Aorta (tissue), 5 donors: ENCODE measurements around the gene UNC119B. TPM values are rescaled to one million over a fixed set of nuclear protein-coding genes. Genes with fewer than 3 reads are reported as not detected.
A peak's percentile ranks its signal among the peaks of the same experiment; 100 is the strongest.

ENCODE experiments used
- ATAC-seq: fragments of 200-7000 bp; cut with Tn5 transposase; one replicate; pipeline ENCODE4 v1.9.1; 2022; ENCODE audit warnings: moderate library complexity; ENCODE audit not compliant: low FRiP score
- DNase-seq, 2 donors: peaks; one replicate each; pipeline ENCODE4 v3.0.0-alpha.2; 2020
- H3K27ac ChIP-seq, 2 donors: one replicate each; pipeline ENCODE4 v1.5.1; 2013; ENCODE audit warnings: low read length in 2 of 2, mild to moderate bottlenecking in 2 of 2, moderate library complexity in 2 of 2, control low read depth in 1 of 2, inconsistent platforms in 1 of 2, low read depth in 1 of 2
- H3K27me3 ChIP-seq, 2 donors: one replicate each; pipeline ENCODE4 v1.6.1; 2013; ENCODE audit warnings: control low read depth in 1 of 2, low read length in 1 of 2, mild to moderate bottlenecking in 1 of 2, moderate library complexity in 1 of 2; ENCODE audit not compliant: insufficient read depth in 2 of 2, control insufficient read depth in 1 of 2
- H3K36me3 ChIP-seq, 2 donors: one replicate each; pipeline ENCODE4 v1.6.1; 2013; ENCODE audit warnings: control low read depth in 1 of 2, low read length in 1 of 2, mild to moderate bottlenecking in 1 of 2; ENCODE audit not compliant: insufficient read depth in 2 of 2, control insufficient read depth in 1 of 2
- H3K4me1 ChIP-seq, 2 donors: one replicate each; pipeline ENCODE4 v1.6.1; 2013; ENCODE audit warnings: low read length in 2 of 2, control low read depth in 1 of 2, mild to moderate bottlenecking in 1 of 2, moderate library complexity in 1 of 2; ENCODE audit not compliant: insufficient read depth in 2 of 2, control insufficient read depth in 1 of 2
- H3K4me3 ChIP-seq, 2 donors: one replicate each; pipeline ENCODE4 v1.5.1; 2013; ENCODE audit warnings: low read length in 2 of 2, control low read depth in 1 of 2, mild to moderate bottlenecking in 1 of 2
- H3K9me3 ChIP-seq: one replicate; pipeline ENCODE4 v1.6.1; 2013; ENCODE audit warnings: mild to moderate bottlenecking, low read length; ENCODE audit not compliant: control insufficient read depth
- WGBS, 2 donors: extraction: QIAGEN DNeasy Blood & Tissue Kit; methylation state at CpG; one replicate each; pipeline ENCODE4 v1.1.7; 2013; 5-methylcytosine and 5-hydroxymethylcytosine counted together
- intact Hi-C, 2 donors: fragments of 100-400 bp; cut with DNase I; formaldehyde crosslinking; loops; one replicate each; pipeline versions ENCODE4 v1.14.2 to v1.15.0; 2022
- polyA plus RNA-seq, 2 donors: library from polyadenylated mRNA; stranded (reverse); fragments of 200-250 nt; gene quantifications; one replicate each; pipeline ENCODE4 v1.2.3, GENCODE V29; 2013
- total RNA-seq, 2 donors: library from RNA; stranded (reverse); fragmentation: NEBNext Ultra II Directional; extraction: Animal tissue kit (Norgen Biotek cat#: 25700); gene quantifications; one replicate each; pipeline ENCODE4 v1.2.1, GENCODE V29; 2021
- donor health status: healthy with polysubstance abuse.
- donor health status: Bipolar disorder and iron deficiency.
- donor health status: DM: no; HTN: no; CAD: no.
- donor health status: DM: no; HTN: no; CAD: no.
- donor health status: DM: yes; HTN: yes; CAD: no.

Gene UNC119B
- total and polyA plus RNA-seq, 4 donors, result 13.6 to 24.4 (median 17.2) TPM

DNA sequence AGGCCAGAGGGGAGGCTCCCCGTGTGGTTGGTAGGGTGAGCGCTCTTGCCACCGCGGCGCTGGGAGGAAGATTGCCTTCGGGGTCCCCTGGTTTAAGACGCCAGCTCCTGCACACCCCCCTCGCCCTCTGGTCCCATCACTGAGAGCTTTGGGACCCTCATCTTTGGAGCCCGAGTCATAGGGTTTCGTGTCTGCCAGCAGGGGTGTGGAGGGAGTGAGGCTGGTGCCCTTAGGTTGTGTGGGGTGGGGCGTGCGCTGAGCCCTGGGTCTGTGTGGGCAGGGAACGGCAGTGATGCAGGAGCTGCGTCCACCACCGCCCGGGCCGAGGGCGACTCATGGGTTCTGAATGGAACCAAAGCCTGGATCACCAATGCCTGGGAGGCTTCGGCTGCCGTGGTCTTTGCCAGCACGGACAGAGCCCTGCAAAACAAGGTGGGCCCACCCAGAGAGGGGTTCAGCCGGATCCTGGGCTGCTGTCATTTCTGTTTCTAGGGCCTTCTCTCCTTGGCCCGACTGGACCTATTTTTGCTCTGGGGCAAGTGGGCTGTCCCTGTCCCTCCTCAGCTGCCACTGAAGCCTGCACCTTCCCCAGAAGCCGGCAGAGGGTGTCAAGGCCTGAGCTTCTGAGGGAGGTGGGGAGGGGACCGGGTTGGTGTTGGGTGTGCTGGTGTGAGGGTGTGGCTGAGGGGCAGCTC, 27.4 kb downstream of the UNC119B start:
- WGBS, 2 donors, result 86 to 89% methylated on average over 21 to 25 of the region's 25 CpGs
- no peak overlapping the region for H3K4me3 ChIP-seq
- H3K9me3 ChIP-seq, result no peaks in the 10 kb centered on the region
- H3K27ac ChIP-seq, result no peak overlapping the region
- H3K4me1 ChIP-seq, result no peaks in the 10 kb centered on the region
- H3K36me3 ChIP-seq, result no peaks in the 10 kb centered on the region
- intact Hi-C loops, result no loop called here
- no peaks in the 10 kb centered on the region for H3K27me3 ChIP-seq
- no peak for ATAC-seq
- DNase-seq, result peak in 1 of 2 donors; percentile 76

DNA sequence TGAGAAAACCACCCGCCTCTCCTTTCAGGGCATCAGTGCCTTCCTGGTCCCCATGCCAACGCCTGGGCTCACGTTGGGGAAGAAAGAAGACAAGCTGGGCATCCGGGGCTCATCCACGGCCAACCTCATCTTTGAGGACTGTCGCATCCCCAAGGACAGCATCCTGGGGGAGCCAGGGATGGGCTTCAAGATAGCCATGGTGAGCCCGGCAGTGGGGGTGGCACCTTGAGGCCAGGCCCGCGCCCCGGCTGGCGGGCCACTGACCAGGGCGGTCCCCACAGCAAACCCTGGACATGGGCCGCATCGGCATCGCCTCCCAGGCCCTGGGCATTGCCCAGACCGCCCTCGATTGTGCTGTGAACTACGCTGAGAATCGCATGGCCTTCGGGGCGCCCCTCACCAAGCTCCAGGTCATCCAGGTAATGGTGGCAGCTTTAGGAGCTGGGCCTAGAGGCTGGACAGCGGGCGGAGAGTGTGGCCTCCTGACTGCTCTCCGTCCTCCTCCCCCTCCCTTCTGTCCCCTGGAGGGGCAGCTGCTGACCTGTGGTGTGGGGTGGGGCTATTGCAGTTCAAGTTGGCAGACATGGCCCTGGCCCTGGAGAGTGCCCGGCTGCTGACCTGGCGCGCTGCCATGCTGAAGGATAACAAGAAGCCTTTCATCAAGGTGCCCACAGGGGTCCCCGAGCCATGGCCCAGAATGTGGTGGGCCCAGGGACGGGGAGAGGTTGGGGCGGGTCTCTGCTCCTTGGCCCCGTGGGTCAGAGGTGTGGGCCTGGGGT, 28.2 kb downstream of the UNC119B start:
- Histone ChIP-seq H3K36me3 (no peaks in the 10 kb centered on the region), H3K4me3 (no peak overlapping the region), H3K27me3 (no peaks in the 10 kb centered on the region), H3K4me1 (no peaks in the 10 kb centered on the region), H3K27ac (no peak overlapping the region), H3K9me3 (no peaks in the 10 kb centered on the region)
- ATAC-seq (no peak), DNase-seq (no peak)
- intact Hi-C loops, result no loop called here
- WGBS, 2 donors, result 91 to 92% methylated on average over 30 to 31 of the region's 31 CpGs

DNA sequence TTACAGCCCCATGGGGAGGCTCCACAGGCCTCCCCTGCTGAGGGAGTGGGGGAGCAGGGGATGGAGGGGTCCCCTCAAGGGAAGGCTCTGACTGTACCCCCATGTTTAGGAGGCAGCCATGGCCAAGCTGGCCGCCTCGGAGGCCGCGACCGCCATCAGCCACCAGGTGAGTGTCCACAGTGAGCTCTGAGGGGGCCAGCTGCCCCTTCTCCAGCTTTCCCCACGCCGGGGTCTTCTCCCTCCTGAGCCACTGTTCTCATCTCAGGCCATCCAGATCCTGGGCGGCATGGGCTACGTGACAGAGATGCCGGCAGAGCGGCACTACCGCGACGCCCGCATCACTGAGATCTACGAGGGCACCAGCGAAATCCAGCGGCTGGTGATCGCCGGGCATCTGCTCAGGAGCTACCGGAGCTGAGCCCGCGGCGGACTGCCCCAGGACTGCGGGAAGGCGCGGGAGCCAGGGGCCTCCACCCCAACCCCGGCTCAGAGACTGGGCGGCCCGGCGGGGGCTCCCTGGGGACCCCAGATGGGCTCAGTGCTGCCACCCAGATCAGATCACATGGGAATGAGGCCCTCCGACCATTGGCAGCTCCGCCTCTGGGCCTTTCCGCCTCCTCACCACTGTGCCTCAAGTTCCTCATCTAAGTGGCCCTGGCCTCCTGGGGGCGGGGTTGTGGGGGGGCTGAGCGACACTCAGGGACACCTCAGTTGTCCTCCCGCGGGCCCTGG, 28.9 kb downstream of the UNC119B start:
- no peak overlapping the region for H3K4me3 ChIP-seq
- H3K9me3 ChIP-seq, result no peaks in the 10 kb centered on the region
- no peaks in the 10 kb centered on the region for H3K27me3 ChIP-seq
- DNase-seq (no peak), ATAC-seq (no peak)
- WGBS, 2 donors, result 92 to 93% methylated on average over 38 of the region's 38 CpGs
- intact Hi-C loops, result no loop called here
- H3K36me3 ChIP-seq, result no peaks in the 10 kb centered on the region
- H3K4me1 ChIP-seq, result no peaks in the 10 kb centered on the region
- H3K27ac ChIP-seq, result no peak overlapping the region

DNA sequence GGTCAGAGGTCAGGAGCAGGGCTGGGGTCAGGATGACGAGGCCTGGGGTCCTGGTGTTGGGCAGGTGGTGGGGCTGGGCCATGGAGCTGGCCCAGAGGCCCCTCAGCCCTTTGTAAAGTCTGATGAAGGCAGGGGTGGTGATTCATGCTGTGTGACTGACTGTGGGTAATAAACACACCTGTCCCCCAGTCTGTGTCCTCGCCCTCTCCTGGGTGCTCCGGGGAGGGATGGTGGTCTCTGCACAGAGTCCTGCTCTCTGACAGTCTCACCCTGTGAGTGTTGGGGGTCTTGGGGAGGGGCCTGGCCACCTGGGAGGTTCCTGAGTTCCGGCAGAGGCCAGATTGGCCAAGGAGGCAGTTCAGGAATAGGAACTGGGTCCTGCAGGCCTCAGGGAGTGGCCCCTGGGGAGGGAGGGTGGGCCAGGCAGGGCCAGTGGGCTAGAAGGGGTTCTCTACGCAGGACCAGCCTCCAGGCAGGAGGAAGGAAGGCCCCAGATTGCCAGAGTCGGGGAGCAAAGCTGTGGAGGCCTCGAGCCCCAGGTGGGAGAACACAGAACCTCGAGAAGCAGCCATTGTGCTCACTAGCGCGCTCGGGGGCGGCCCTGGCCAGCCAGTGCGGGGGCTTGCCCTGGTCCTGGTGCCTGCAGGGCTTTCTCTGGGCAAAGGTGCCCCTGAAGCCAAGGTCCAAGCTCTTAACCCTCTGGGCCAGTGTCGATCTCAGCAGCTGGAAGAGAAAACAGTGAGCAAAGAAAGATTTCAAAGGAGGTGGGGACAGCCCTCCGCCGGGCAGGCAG, 29.8 kb downstream of the UNC119B start:
- H3K4me1 ChIP-seq, result no peaks in the 10 kb centered on the region
- no peak for ATAC-seq
- DNase-seq, result no peak
- no peaks in the 10 kb centered on the region for H3K36me3 ChIP-seq
- intact Hi-C loops, result no loop called here
- no peaks in the 10 kb centered on the region for H3K27me3 ChIP-seq
- H3K27ac ChIP-seq, result no peak overlapping the region
- no peak overlapping the region for H3K4me3 ChIP-seq
- no peaks in the 10 kb centered on the region for H3K9me3 ChIP-seq
- 75 to 83% methylated on average over 15 to 16 of the region's 16 CpGs for whole genome bisulfite sequencing, 2 donors

DNA sequence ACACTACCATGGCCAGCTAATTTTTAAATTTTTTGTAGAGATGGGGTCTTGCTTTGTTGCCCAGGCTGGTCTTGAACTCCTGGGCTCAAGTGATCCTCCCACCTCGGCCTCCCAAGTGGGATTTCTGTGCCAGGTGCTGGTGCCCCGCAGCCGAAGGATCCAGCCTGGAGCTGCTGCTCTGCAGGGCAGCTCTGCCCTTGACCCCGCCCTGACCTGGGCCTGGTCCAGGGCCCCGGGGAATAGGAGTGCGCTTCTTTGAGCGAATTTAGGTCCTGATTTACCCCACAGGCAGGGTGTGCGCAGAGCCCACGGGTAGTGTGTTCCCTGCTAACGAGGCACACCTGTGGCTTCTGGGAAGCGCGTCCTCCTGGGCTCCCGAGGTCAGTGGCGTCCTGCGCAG, 30.6 kb downstream of the UNC119B start:
- no peak overlapping the region for H3K4me3 ChIP-seq
- H3K9me3 ChIP-seq, result no peaks in the 10 kb centered on the region
- no peak overlapping the region for H3K27ac ChIP-seq
- intact Hi-C loops, result no loop called here
- no peaks in the 10 kb centered on the region for H3K4me1 ChIP-seq
- ATAC-seq, result no peak
- H3K36me3 ChIP-seq, result no peaks in the 10 kb centered on the region
- H3K27me3 ChIP-seq, result no peaks in the 10 kb centered on the region
- no peak for DNase-seq
- WGBS, 2 donors, result 91 to 92% methylated on average over 15 of the region's 15 CpGs

DNA sequence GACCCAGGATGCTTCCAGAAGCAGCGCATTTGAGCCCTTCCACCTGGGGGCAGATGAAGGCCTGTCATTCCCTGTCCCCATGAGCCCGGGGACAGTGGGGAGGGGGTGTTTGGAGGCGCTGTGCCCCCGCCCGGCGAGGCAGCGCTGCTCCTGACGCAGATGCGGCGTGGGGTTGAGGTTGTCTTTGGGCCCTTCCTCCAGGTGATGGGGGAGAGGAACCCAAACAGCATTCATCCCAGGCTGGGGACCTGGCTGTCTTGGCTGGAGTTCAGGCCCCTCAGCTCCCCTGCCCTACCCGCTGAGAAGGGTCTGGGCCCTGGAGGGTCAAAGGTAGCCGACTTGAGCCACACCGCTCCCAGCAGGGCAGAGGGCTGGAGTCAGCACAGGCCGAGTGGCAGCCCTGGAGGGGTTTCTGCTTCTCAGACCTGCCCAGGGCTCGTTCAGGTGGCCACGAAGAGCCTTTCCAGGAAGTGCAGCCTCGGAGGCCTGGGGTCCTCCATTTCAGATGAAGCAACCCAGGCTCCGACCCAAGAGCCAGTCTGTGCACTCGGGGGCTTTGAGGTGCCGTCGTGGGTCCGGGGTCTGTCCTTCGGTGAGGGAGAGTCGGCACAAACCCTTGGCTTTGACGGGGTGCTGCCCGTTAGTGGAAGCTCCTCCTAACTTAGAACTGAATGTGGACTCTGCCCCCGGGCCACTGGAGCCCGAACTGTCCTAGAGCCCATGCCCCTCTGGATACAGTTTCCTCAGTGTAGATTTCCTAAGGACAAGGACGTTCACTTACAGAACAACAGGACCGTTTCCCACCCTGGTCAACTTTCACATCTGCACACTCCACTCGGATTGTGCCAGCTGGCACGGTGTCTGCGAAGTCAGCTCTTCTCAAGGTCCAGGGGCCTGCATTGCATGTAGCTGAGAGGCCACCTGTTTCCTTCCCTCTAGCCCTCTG, 31.5 kb downstream of the UNC119B start:
- WGBS, 2 donors, result 84 to 85% methylated on average over 33 of the region's 33 CpGs
- Histone ChIP-seq H3K27me3 (no peaks in the 10 kb centered on the region), H3K4me1 (no peaks in the 10 kb centered on the region), H3K4me3 (no peak overlapping the region), H3K36me3 (no peaks in the 10 kb centered on the region), H3K9me3 (no peaks in the 10 kb centered on the region), H3K27ac (no peak overlapping the region)
- intact Hi-C loops, result no loop called here
- DNase-seq, result no peak
- peak; percentile 24 for ATAC-seq

DNA sequence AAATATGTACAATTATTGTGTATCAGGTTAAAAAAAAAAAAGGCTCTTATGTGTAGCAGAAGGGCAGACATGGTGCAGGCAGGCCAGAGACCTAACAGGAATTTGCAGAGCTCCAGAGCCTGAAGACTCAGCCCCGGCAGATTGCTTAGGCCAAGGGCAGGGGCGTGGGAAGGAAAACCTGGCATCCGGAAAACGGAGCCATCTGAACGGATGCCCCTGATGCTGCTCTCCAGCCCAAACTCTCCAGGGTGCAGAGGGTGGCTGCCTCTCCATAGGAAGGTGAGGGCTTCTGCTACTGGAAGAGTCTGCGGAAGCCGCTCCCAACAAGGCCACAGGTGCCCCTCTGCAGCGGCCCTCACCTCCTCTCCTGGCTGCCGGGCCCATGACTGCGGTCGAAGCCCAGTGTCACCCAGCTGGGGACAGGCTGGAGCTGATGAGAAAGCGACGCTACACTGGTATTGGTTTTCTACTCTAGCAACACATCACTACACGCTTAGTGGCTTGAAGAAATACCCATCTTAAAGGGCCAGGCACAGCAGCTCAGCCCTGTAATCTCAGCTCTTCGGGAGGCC, 34.8 kb downstream of the UNC119B start:
- no peaks in the 10 kb centered on the region for H3K4me1 ChIP-seq
- no peaks in the 10 kb centered on the region for H3K27me3 ChIP-seq
- ATAC-seq (no peak), DNase-seq (no peak)
- no peaks in the 10 kb centered on the region for H3K36me3 ChIP-seq
- intact Hi-C loops, result no loop called here
- H3K27ac ChIP-seq, result no peak overlapping the region
- no peaks in the 10 kb centered on the region for H3K9me3 ChIP-seq
- 87 to 91% methylated on average over 15 of the region's 15 CpGs for WGBS, 2 donors
- no peak overlapping the region for H3K4me3 ChIP-seq
